GM21576 (cell line): ENCODE data around the gene ADAMTS9.

ENCODE experiments used
- ATAC-seq: cut with Tn5 transposase; IDR thresholded peaks from one replicate; pipeline ENCODE4 v1.9.1; 2021; ENCODE audit warnings: mild to moderate bottlenecking, moderate library complexity; ENCODE audit not compliant: unreplicated experiment

Gene ADAMTS9

GRCh38 chr3:64687781-64688604 is at the start of gene ADAMTS9:
Gene ADAMTS9 (minus strand): TSS chr3:64688000. CDS start chr3:64687657, 343 bp downstream.
- no peak for ATAC-seq

GRCh38 chr3:64732576-64732975 is 44.8 kb upstream of the ADAMTS9 start:
- no peak for ATAC-seq

GRCh38 chr3:64730681-64731080 is 42.9 kb upstream of the ADAMTS9 start:
- ATAC-seq: no peak

- no peak for ATAC-seq
Observed at GRCh38 chr3:64728994-64729393, 41.2 kb upstream of the ADAMTS9 start.

- no peak for ATAC-seq
Observed at GRCh38 chr3:64728428-64728827, 40.6 kb upstream of the ADAMTS9 start.

- no peak for ATAC-seq
Observed at GRCh38 chr3:64726414-64727090, 38.8 kb upstream of the ADAMTS9 start.

GRCh38 chr3:64718976-64719375 is 31.2 kb upstream of the ADAMTS9 start:
- no peak for ATAC-seq

- ATAC-seq: no peak
Observed at GRCh38 chr3:64717872-64718613, 30.2 kb upstream of the ADAMTS9 start.

- no peak for ATAC-seq
Observed at GRCh38 chr3:64717411-64717810, 29.6 kb upstream of the ADAMTS9 start.

GRCh38 chr3:64716110-64716710 is 28.4 kb upstream of the ADAMTS9 start:
- ATAC-seq: no peak

- ATAC-seq: no peak
Observed at GRCh38 chr3:64715211-64715982, 27.6 kb upstream of the ADAMTS9 start.

GRCh38 chr3:64708456-64708855 is 20.7 kb upstream of the ADAMTS9 start:
- no peak for ATAC-seq

GRCh38 chr3:64705946-64706345 is 18.1 kb upstream of the ADAMTS9 start:
- ATAC-seq: no peak

- ATAC-seq: no peak
Observed at GRCh38 chr3:64696896-64697295, 9.1 kb upstream of the ADAMTS9 start.

GRCh38 chr3:64694114-64694513 is 6.3 kb upstream of the ADAMTS9 start:
- ATAC-seq: no peak

- no peak for ATAC-seq
Observed at GRCh38 chr3:64693031-64693430, 5.2 kb upstream of the ADAMTS9 start.

GRCh38 chr3:64691051-64691450 is 3.3 kb upstream of the ADAMTS9 start:
- no peak for ATAC-seq

- ATAC-seq: no peak
Observed at GRCh38 chr3:64687086-64687780, 567 bp downstream of the ADAMTS9 start.

GRCh38 chr3:64686446-64686908 is 1.3 kb downstream of the ADAMTS9 start:
- ATAC-seq: no peak
